Measurements from ENCODE around the gene OR10H5. TPM values are rescaled to one million over a fixed set of nuclear protein-coding genes. Genes with fewer than 3 reads are reported as not detected.
"Not testable (repeated sequence)": the region's sequence is repeated elsewhere in the genome, so short reads cannot be mapped to it uniquely, and the experiment has no call there.

Gene OR10H5
- total RNA-seq, 1 donor: not detected

DNA sequence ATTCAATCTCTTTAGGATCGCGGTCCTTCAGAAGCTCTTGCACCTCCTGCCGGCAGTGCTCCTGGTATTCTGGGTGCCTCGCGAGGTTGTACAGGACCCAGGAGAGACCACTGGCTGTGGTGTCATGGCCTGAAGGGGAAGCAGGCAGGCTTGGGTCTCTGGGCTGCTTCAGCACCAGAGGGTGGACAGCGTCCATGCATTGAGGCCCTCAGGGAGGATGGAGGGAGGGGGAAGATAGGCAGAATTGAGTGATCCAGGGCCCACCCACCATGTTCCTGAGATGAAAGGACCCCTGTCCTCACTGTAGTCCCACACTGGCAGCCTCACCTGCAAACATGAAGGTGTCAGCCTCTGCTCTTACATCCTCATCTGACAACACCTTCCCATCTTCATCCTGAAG is 17.9 kb upstream of the OR10H5 start:
- no peak overlapping the region for H3K4me3 ChIP-seq (ENCODE audit: low read depth, low read length)
- TF ChIP-seq, protein P1, sequence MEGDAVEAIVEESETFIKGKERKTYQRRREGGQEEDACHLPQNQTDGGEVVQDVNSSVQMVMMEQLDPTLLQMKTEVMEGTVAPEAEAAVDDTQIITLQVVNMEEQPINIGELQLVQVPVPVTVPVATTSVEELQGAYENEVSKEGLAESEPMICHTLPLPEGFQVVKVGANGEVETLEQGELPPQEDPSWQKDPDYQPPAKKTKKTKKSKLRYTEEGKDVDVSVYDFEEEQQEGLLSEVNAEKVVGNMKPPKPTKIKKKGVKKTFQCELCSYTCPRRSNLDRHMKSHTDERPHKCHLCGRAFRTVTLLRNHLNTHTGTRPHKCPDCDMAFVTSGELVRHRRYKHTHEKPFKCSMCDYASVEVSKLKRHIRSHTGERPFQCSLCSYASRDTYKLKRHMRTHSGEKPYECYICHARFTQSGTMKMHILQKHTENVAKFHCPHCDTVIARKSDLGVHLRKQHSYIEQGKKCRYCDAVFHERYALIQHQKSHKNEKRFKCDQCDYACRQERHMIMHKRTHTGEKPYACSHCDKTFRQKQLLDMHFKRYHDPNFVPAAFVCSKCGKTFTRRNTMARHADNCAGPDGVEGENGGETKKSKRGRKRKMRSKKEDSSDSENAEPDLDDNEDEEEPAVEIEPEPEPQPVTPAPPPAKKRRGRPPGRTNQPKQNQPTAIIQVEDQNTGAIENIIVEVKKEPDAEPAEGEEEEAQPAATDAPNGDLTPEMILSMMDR (IDR thresholded peaks at IDR 0.05; ENCODE audit: insufficient read depth, low read length): no peak
- no peak for DNase-seq (ENCODE audit: low read depth)

DNA sequence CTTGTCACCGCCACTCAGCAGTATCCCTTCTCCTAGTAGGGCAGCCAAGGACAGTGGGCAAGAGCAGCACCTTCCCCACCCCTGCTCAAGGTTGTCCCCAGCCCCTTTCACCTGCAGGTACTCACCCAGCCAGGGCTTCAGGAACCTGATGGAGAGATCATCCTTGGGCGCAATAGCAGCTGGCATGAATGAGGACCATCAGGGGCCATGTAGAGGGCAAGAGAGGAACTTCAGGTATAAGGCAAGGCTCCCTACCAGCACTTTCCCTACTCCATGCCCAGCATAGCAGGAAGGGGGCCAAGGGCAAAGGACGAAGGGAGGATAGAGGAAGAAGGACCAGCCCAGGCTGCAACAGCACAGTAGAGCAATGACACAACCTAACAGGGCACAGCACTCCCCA is 13.3 kb upstream of the OR10H5 start:
- not testable (repeated sequence) for H3K4me3 ChIP-seq (ENCODE audit: low read depth, low read length); DNase-seq (ENCODE audit: low read depth)

DNA sequence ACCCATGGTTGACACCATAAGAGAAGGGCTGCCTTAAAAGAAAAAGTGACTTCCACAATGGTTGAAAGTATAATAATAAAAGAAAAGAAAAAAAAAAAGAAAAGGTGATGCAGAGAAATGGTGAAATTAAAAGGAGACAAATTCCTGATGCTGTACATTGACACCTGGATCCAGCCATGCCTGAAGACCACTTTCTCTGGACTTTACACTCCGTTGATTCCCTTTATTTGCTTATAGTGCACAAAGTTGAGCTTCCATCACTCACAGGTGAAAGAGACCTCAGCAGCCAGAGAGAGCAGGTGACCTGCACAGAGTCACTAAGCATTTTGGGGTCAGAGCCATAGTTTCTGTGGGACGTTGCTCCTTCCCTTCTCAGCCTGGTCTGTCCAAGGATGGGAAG is 12.2 kb upstream of the OR10H5 start:
- H3K4me3 ChIP-seq (ENCODE audit: low read depth, low read length): no peak overlapping the region
- DNase-seq (ENCODE audit: low read depth): no peak
- TF ChIP-seq, protein P1 (IDR thresholded peaks at IDR 0.05; ENCODE audit: insufficient read depth, low read length): no peak

DNA sequence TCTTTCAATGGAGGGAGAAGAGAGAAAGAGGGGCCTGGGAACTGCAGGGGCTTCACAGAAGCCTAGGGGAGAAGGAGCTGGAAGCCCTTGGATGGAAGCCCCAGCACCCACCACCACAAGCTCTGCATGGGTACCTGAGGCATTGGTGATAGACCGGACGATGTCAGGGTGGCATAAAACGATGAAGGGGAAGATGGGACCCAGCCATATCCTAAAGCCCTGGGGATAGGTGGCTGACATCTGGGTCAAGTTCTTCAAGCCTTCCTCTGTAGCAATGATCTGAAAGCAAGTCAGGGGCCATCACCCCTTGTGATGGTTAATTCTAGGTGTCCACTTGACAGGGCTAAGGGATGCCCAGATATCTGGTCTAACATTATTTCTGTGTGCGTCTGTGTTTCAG is 11.2 kb upstream of the OR10H5 start:
- no peak for DNase-seq (ENCODE audit: low read depth)
- TF ChIP-seq, protein P1 (IDR thresholded peaks at IDR 0.05; ENCODE audit: insufficient read depth, low read length): no peak
- no peak overlapping the region for H3K4me3 ChIP-seq (ENCODE audit: low read depth, low read length)

DNA sequence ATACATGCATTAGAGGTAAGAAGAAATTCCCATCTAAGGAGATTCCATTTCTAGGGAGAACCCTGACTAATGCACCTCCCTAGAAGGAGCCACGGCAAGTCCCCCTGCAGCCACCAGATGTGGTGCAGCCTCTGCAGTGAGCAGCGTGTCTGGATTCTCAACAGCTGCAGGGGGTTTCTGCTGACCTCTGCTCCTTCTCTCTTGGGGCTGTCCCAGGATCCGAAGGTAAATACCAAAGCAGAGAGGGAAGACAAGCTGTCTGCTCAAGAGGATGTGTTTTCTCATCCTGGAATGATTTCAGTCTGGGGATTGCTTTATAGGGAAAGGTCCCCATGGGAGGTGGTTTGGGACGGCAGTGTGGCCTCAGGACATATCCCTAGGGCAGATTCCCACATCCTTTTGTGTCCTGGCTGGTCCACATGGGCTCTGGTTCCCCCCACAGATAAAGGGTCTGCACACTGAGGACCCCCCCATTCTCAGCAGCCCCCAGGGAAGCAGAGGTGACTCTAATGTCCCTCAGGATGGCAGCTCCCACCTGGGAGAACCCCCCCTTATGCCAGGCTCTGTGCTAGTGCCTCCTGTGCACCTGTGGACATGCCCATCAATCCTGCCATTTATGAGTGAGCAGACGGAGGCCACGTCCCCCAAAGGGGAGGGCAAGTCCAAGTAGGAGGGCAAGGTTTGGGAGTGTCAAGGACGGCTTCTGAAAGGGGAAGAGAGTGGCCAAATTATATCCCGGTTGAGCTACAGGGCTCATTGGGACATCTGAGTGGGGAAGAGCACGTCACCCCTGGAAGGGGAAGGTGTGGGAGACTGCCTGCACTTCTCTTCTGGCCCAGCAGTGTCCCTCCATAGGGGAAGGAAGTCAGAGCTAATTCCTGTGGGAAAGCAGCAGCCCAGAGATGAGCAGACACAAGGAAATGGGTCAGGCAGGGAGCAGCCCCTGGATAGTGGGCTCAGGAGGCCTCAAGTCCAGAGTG is 10.2 kb upstream of the OR10H5 start:
- no peak overlapping the region for H3K4me3 ChIP-seq (ENCODE audit: low read depth, low read length)
- TF ChIP-seq, protein P1 (IDR thresholded peaks at IDR 0.05; ENCODE audit: insufficient read depth, low read length): no peak
- DNase-seq (ENCODE audit: low read depth): no peak

DNA sequence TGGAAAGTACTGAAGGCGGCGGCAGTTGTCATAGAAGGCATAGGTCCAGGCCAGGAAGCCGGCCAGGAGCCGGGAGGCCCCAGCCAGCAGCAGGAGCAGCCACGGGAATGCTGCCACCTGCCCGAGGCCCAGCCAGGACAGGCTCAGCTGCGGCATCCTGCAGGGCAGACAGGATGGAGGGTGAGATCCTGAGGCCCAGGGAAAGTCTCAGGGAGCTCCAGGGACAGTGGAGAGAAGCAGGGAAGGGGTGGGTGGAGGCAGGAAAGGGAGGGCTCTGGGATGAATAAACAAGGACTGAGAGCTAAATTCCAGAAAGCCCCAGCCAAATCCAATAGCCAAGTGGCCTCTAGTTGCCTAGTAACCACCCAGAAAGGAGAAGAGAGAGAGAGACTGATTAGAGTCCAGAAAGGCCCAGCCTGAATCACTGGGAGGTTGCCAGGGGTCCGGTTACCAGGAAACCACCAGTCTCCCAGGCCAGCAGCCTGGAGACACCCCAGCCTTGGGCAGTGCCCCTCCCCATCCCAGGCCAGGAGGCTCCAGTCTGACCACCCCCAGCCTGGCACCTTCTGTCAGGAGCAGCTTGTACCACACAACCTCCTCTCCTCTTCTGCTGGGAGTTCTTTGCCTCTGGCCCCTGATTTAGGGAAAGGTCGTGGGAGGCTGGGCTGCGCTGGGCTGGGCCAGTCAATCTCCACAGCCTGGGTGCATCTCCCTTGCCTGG is 7.5 kb upstream of the OR10H5 start:
- DNase-seq (ENCODE audit: low read depth): peak; percentile 32
- TF ChIP-seq, protein P1 (IDR thresholded peaks at IDR 0.05; ENCODE audit: insufficient read depth, low read length): no peak
- no peak overlapping the region for H3K4me3 ChIP-seq (ENCODE audit: low read depth, low read length)

Data from fibroblast of the aortic adventitia (primary cell).